GM23338 (cell line): ENCODE data around the gene FRMD4A. TPM values are rescaled to one million over a fixed set of nuclear protein-coding genes. Genes with fewer than 3 reads are reported as not detected.

ENCODE experiments used
- ATAC-seq: fragments of 200-7000 bp; cut with Tn5 transposase; 3 replicates; pipeline ENCODE4 v1.9.1; 2020
- DNase-seq: peaks from one replicate; pipeline ENCODE4 v3.0.0-alpha.2; 2015; ENCODE audit warnings: low spot score
- H2AFZ ChIP-seq: fragments of 200-600 bp; sonication (generic); 2 replicates; pipeline ENCODE4 v1.8.0; 2016; ENCODE audit warnings: antibody characterized with exemption, mild to moderate bottlenecking, moderate library complexity
- H3F3A ChIP-seq: fragments of 200-600 bp; sonication (generic); replicated peaks from 2 replicates; pipeline ENCODE4 v1.8.0; 2017; ENCODE audit warnings: antibody characterized with exemption, mixed run types, low read depth
- H3K27ac ChIP-seq: fragments of 200-600 bp; sonication (generic); 2 replicates; pipeline ENCODE4 v1.6.1; 2016; ENCODE audit warnings: low read depth
- H3K27me3 ChIP-seq: fragments of 200-600 bp; sonication (generic); 2 replicates; pipeline ENCODE4 v1.8.0; 2016; ENCODE audit warnings: mild to moderate bottlenecking, mixed run types, moderate library complexity; ENCODE audit not compliant: insufficient read depth
- H3K36me3 ChIP-seq: fragments of 200-600 bp; sonication (generic); 2 replicates; pipeline ENCODE4 v1.8.0; 2016; ENCODE audit warnings: mild to moderate bottlenecking; ENCODE audit not compliant: insufficient read depth
- H3K4me1 ChIP-seq: fragments of 200-600 bp; sonication (generic); 2 replicates; pipeline ENCODE4 v1.8.0; 2016; ENCODE audit warnings: mild to moderate bottlenecking, moderate library complexity; ENCODE audit not compliant: insufficient read depth
- H3K4me2 ChIP-seq: fragments of 200-600 bp; sonication (generic); 2 replicates; pipeline ENCODE4 v1.7.1; 2017; ENCODE audit warnings: mixed run types
- H3K4me3 ChIP-seq: fragments of 200-600 bp; sonication (generic); 2 replicates; pipeline ENCODE4 v1.6.1; 2016; ENCODE audit warnings: mixed run types
- H3K79me2 ChIP-seq: fragments of 200-600 bp; sonication (generic); replicated peaks from 2 replicates; pipeline ENCODE4 v1.8.0; 2017; ENCODE audit warnings: mild to moderate bottlenecking; ENCODE audit not compliant: insufficient read depth
- H3K9me2 ChIP-seq: fragments of 200-600 bp; sonication (generic); 2 replicates; pipeline ENCODE4 v1.8.0; 2017; ENCODE audit not compliant: insufficient read depth
- H4K20me1 ChIP-seq: fragments of 200-600 bp; sonication (generic); replicated peaks from 2 replicates; pipeline ENCODE4 v1.8.0; 2017; ENCODE audit warnings: mild to moderate bottlenecking; ENCODE audit not compliant: insufficient read depth
- H3K27ac Mint-ChIP-seq: 2 replicates; pipeline ENCODE4 v1.8.0; 2020; ENCODE audit warnings: inconsistent platforms, mild to moderate bottlenecking, moderate library complexity, mixed read lengths
- H3K27me3 Mint-ChIP-seq: 3 replicates; pipeline ENCODE4 v1.8.0; 2022; ENCODE audit warnings: low read depth, mild to moderate bottlenecking, moderate library complexity, mixed read lengths, inconsistent platforms; ENCODE audit not compliant: insufficient read depth, poor library complexity
- H3K36me3 Mint-ChIP-seq: 3 replicates; pipeline ENCODE4 v1.8.0; 2021; ENCODE audit warnings: low read depth, mild to moderate bottlenecking, inconsistent platforms, moderate library complexity, mixed read lengths
- H3K4me1 Mint-ChIP-seq: 3 replicates; pipeline ENCODE4 v1.8.0; 2020; ENCODE audit warnings: mild to moderate bottlenecking, inconsistent platforms, mixed read lengths
- H3K4me3 Mint-ChIP-seq: 3 replicates; pipeline ENCODE4 v1.8.0; 2021; ENCODE audit warnings: moderate library complexity, mild to moderate bottlenecking, inconsistent platforms, mixed read lengths
- H3K9me3 Mint-ChIP-seq: 3 replicates; pipeline ENCODE4 v1.8.0; 2020; ENCODE audit warnings: moderate library complexity, mild to moderate bottlenecking, inconsistent platforms, mixed read lengths
- CREB1 ChIP-seq: fragments of 250-450 bp; sonication (Bioruptor Pico); IDR thresholded peaks from 2 replicates; pipeline ENCODE4 v1.5.0; 2020; ENCODE audit warnings: low read depth, mild to moderate bottlenecking, moderate library complexity
- EZH2 ChIP-seq: fragments of 200-600 bp; sonication (generic); IDR thresholded peaks from one replicate; pipeline ENCODE4 v1.8.0; 2017; ENCODE audit warnings: antibody characterized with exemption, mild to moderate bottlenecking, low read depth; ENCODE audit not compliant: unreplicated experiment
- EZH2phosphoT487 ChIP-seq: fragments of 200-600 bp; sonication (generic); IDR thresholded peaks from one replicate; pipeline ENCODE4 v1.8.1; 2018; ENCODE audit warnings: antibody characterized with exemption; ENCODE audit not compliant: unreplicated experiment
- JUNB ChIP-seq: IDR thresholded peaks from one replicate; pipeline ENCODE4 v1.6.1; 2016; ENCODE audit warnings: antibody characterized with exemption; ENCODE audit not compliant: unreplicated experiment
- NANOG ChIP-seq: IDR thresholded peaks from 2 replicates; pipeline ENCODE4 v1.6.1; 2016; ENCODE audit warnings: antibody characterized with exemption, borderline replicate concordance
- POLR2AphosphoS5 ChIP-seq: IDR thresholded peaks from 2 replicates; pipeline ENCODE4 v1.6.1; 2016; ENCODE audit warnings: antibody characterized with exemption, low read depth
- STAT1 ChIP-seq: IDR thresholded peaks from one replicate; pipeline ENCODE4 v1.6.1; 2016; ENCODE audit warnings: antibody characterized with exemption; ENCODE audit not compliant: unreplicated experiment
- ZNF331 ChIP-seq: fragments of 250-450 bp; sonication (Bioruptor Pico); IDR thresholded peaks from 2 replicates; pipeline ENCODE4 v1.5.0; 2020; ENCODE audit warnings: low read depth, mild to moderate bottlenecking, moderate library complexity
- polyA plus RNA-seq: library from polyadenylated mRNA; unstranded; fragments of >200 nt; fragmentation: Nextera tagmentation; extraction: Ambion mirVana; gene quantifications from 2 replicates; pipeline ENCODE4 v1.2.1, GENCODE V29; 2016
- total RNA-seq: library from RNA; depleted of rRNA; stranded (reverse); fragments of >200 nt; shearing (Covaris generic); gene quantifications from 2 replicates; pipeline ENCODE4 v1.2.3, GENCODE V29; 2014
- TF ChIP-seq, protein P1 (sequence below): IDR thresholded peaks from 2 replicates; pipeline ENCODE4 v1.6.1; 2016; ENCODE audit warnings: antibody characterized with exemption
- TF ChIP-seq, protein P2 (sequence below): fragments of 250-450 bp; sonication (Bioruptor Pico); IDR thresholded peaks from 2 replicates; pipeline ENCODE4 v1.5.0; 2020; ENCODE audit warnings: mild to moderate bottlenecking, moderate library complexity

The FRMD4A gene
- total and polyA plus RNA-seq, 2 experiments from 2014 or later: 14.0 to 20.1 TPM

DNA sequence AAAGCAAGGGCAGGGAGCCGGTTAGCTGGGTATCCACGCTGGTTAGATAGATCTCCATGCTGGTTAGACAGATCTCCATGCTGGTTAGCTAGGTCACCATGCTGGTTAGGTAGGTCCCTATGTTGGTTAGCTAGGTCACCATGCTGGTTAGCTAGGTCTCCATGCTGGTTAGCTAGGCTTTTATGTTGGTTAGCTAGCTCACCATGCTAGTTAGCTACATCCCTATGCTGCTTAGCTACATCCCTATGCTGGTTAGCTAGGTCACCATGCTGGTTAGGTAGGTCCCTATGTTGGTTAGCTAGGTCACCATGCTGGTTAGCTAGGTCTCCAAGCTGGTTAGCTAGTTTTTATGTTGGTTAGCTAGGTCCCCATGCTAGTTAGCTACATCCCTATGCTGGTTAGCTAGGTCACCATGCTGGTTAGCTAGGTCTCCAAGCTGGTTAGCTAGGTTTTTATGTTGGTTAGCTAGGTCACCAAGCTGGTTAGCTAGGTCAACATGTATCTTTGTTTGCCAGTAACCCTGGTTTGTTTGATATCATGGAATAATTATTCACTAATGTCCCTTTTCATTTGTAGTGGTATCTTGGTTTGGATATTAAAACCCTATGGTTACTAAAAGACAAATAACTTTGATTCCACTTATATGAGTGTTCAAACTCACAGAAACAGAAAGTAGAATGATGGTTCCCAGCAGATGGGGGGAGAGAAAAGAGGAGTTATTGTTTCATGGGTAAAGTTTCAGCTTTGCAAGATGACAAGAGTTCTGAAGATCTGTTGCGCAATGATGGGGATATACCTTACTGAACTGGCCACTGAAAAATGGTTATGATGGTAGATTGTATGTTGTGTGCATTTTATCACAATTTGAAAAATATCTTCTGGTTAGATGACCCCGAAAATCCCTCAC lies 607.7 kb downstream of the FRMD4A start:
- no peaks in the 10 kb centered on the region for H4K20me1 ChIP-seq
- peaks cover 6% of the 10 kb centered on the region for H3K36me3 Mint-ChIP-seq
- peaks cover 8% of the 10 kb centered on the region; the same call in 2 of the 3 replicates for H3K4me1 Mint-ChIP-seq
- 0 out of 2 replicates have a peak, but pooled peaks cover 2% of the 10 kb centered on the region for H3K4me1 ChIP-seq
- H2AFZ ChIP-seq: no peak overlapping the region
- H3K4me2 ChIP-seq: no peak overlapping the region
- no peak overlapping the region for H3K4me3 ChIP-seq
- H3K27ac Mint-ChIP-seq: no peak overlapping the region
- no peak overlapping the region for H3K27ac ChIP-seq
- no peaks in the 10 kb centered on the region for H3K9me3 Mint-ChIP-seq
- H3K4me3 Mint-ChIP-seq: no peak overlapping the region
- no peak for DNase-seq
- H3F3A ChIP-seq: no peaks in the 10 kb centered on the region
- no peak for ATAC-seq
- H3K27me3 Mint-ChIP-seq: peaks cover 3% of the 10 kb centered on the region
- H3K27me3 ChIP-seq: no peaks in the 10 kb centered on the region
- H3K9me2 ChIP-seq: no peaks in the 10 kb centered on the region
- H3K36me3 ChIP-seq: no peaks in the 10 kb centered on the region
- no peak for TF ChIP-seq NANOG
- no peak for TF ChIP-seq STAT1
- TF ChIP-seq, protein P1, sequence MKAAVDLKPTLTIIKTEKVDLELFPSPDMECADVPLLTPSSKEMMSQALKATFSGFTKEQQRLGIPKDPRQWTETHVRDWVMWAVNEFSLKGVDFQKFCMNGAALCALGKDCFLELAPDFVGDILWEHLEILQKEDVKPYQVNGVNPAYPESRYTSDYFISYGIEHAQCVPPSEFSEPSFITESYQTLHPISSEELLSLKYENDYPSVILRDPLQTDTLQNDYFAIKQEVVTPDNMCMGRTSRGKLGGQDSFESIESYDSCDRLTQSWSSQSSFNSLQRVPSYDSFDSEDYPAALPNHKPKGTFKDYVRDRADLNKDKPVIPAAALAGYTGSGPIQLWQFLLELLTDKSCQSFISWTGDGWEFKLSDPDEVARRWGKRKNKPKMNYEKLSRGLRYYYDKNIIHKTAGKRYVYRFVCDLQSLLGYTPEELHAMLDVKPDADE: no peak
- no peak for TF ChIP-seq CREB1
- TF ChIP-seq EZH2: no peak
- TF ChIP-seq JUNB: no peak
- no peaks in the 10 kb centered on the region for H3K79me2 ChIP-seq

DNA sequence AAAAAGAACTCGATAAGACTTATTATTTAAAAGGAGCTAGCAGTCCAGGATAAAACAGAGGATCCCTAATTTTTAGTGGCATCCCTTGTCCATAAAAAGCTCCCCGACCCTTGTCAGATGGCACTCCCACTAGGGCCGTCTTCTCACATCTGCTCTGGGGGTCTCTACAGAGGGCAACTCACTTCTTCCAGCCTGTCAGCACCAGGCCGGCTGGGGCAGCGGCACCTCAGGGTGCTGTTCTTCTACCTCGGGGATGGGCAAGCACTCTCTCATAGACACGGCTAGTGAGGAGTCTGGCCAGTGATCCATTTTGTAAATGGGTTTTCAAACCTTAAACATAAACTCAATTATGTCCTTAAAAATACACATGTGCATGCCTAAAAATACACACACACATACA lies 609.2 kb downstream of the FRMD4A start:
- H3K4me2 ChIP-seq: no peak overlapping the region
- H3K4me3 ChIP-seq: no peak overlapping the region
- H3K27me3 ChIP-seq: no peaks in the 10 kb centered on the region
- peaks cover 5% of the 10 kb centered on the region; the same call in 2 of the 3 replicates for H3K36me3 Mint-ChIP-seq
- peaks cover 3% of the 10 kb centered on the region for H3K27me3 Mint-ChIP-seq
- H3K4me1 ChIP-seq: 0 out of 2 replicates have a peak, but pooled peaks cover 2% of the 10 kb centered on the region
- no peaks in the 10 kb centered on the region for H4K20me1 ChIP-seq
- ATAC-seq (no peak), DNase-seq (no peak)
- no peaks in the 10 kb centered on the region; the same call in 2 of the 3 replicates for H3K9me3 Mint-ChIP-seq
- H3F3A ChIP-seq: no peaks in the 10 kb centered on the region
- no peak overlapping the region for H3K27ac Mint-ChIP-seq
- no peak overlapping the region for H2AFZ ChIP-seq
- no peak overlapping the region for H3K4me3 Mint-ChIP-seq
- 0 out of 2 replicates have a peak, but pooled peaks cover 3% of the 10 kb centered on the region for H3K9me2 ChIP-seq
- H3K36me3 ChIP-seq: no peaks in the 10 kb centered on the region
- no peak overlapping the region for H3K27ac ChIP-seq
- no peaks in the 10 kb centered on the region for H3K79me2 ChIP-seq
- H3K4me1 Mint-ChIP-seq: peaks cover 12% of the 10 kb centered on the region; the same call in 2 of the 3 replicates
- TF ChIP-seq POLR2AphosphoS5: no peak
- no peak for TF ChIP-seq CREB1
- TF ChIP-seq NANOG: no peak
- TF ChIP-seq, protein P2, sequence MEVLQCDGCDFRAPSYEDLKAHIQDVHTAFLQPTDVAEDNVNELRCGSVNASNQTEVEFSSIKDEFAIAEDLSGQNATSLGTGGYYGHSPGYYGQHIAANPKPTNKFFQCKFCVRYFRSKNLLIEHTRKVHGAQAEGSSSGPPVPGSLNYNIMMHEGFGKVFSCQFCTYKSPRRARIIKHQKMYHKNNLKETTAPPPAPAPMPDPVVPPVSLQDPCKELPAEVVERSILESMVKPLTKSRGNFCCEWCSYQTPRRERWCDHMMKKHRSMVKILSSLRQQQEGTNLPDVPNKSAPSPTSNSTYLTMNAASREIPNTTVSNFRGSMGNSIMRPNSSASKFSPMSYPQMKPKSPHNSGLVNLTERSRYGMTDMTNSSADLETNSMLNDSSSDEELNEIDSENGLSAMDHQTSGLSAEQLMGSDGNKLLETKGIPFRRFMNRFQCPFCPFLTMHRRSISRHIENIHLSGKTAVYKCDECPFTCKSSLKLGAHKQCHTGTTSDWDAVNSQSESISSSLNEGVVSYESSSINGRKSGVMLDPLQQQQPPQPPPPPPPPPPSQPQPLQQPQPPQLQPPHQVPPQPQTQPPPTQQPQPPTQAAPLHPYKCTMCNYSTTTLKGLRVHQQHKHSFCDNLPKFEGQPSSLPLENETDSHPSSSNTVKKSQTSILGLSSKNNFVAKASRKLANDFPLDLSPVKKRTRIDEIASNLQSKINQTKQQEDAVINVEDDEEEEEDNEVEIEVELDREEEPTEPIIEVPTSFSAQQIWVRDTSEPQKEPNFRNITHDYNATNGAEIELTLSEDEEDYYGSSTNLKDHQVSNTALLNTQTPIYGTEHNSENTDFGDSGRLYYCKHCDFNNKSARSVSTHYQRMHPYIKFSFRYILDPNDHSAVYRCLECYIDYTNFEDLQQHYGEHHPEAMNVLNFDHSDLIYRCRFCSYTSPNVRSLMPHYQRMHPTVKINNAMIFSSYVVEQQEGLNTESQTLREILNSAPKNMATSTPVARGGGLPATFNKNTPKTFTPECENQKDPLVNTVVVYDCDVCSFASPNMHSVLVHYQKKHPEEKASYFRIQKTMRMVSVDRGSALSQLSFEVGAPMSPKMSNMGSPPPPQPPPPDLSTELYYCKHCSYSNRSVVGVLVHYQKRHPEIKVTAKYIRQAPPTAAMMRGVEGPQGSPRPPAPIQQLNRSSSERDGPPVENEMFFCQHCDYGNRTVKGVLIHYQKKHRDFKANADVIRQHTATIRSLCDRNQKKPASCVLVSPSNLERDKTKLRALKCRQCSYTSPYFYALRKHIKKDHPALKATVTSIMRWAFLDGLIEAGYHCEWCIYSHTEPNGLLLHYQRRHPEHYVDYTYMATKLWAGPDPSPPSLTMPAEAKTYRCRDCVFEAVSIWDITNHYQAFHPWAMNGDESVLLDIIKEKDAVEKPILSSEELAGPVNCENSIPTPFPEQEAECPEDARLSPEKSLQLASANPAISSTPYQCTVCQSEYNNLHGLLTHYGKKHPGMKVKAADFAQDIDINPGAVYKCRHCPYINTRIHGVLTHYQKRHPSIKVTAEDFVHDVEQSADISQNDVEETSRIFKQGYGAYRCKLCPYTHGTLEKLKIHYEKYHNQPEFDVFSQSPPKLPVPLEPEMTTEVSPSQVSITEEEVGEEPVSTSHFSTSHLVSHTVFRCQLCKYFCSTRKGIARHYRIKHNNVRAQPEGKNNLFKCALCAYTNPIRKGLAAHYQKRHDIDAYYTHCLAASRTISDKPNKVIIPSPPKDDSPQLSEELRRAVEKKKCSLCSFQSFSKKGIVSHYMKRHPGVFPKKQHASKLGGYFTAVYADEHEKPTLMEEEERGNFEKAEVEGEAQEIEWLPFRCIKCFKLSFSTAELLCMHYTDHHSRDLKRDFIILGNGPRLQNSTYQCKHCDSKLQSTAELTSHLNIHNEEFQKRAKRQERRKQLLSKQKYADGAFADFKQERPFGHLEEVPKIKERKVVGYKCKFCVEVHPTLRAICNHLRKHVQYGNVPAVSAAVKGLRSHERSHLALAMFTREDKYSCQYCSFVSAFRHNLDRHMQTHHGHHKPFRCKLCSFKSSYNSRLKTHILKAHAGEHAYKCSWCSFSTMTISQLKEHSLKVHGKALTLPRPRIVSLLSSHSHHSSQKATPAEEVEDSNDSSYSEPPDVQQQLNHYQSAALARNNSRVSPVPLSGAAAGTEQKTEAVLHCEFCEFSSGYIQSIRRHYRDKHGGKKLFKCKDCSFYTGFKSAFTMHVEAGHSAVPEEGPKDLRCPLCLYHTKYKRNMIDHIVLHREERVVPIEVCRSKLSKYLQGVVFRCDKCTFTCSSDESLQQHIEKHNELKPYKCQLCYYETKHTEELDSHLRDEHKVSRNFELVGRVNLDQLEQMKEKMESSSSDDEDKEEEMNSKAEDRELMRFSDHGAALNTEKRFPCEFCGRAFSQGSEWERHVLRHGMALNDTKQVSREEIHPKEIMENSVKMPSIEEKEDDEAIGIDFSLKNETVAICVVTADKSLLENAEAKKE (CRISPR knock-in tag): no peak
- no peak for TF ChIP-seq EZH2phosphoT487
- TF ChIP-seq ZNF331 (CRISPR knock-in tag): no peak
